Mucosa of rectum (tissue), 2 donors: Measurements from ENCODE around the gene ISLR2.

Experiments used
- H3K27ac ChIP-seq, 2 donors: one replicate each; pipeline ENCODE4 v1.7.0; 2013; ENCODE audit warnings: inconsistent platforms in 2 of 2, low read depth in 2 of 2, low read length in 2 of 2
- H3K27me3 ChIP-seq, 2 donors: one replicate each; pipeline ENCODE4 v1.7.0; 2013; ENCODE audit warnings: low read length in 2 of 2; ENCODE audit not compliant: control insufficient read depth in 2 of 2, insufficient read depth in 2 of 2
- H3K36me3 ChIP-seq, 2 donors: one replicate each; pipeline ENCODE4 v1.7.0; 2013; ENCODE audit warnings: low read length in 2 of 2; ENCODE audit not compliant: control insufficient read depth in 2 of 2, insufficient read depth in 2 of 2
- H3K4me1 ChIP-seq, 2 donors: one replicate each; pipeline ENCODE4 v1.7.0; 2013; ENCODE audit warnings: low read length in 2 of 2, mild to moderate bottlenecking in 1 of 2; ENCODE audit not compliant: control insufficient read depth in 2 of 2, insufficient read depth in 2 of 2
- H3K4me3 ChIP-seq, 2 donors: one replicate each; pipeline ENCODE4 v1.7.0; 2013; ENCODE audit warnings: low read length in 2 of 2
- H3K9ac ChIP-seq, 2 donors: one replicate each; pipeline ENCODE4 v1.7.0; 2013; ENCODE audit warnings: low read length in 2 of 2, low read depth in 1 of 2, mild to moderate bottlenecking in 1 of 2
- H3K9me3 ChIP-seq, 2 donors: one replicate each; pipeline ENCODE4 v1.7.0; 2013; ENCODE audit warnings: low read length in 2 of 2; ENCODE audit not compliant: control insufficient read depth in 2 of 2
- donor health status: healthy.
- donor health status: Normal muscosa, but diverticular disease.

Gene ISLR2

DNA sequence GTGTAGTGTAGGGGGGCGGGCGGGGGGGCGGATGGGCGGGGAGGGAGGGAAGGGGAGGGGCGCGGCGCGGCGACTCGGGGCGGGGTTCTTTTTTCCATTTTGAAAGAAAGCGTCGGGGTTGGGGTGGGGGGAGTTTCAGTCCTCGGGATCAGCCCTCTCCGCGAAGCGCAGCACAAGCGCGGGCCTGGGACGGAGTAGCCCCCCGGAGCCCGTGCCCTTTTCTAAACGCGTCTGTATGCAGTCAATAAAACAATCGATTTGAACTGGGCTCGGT is 6.1 kb downstream of the ISLR2 start:
- Histone ChIP-seq H3K27me3 (peaks cover 45 to 53% of the 10 kb centered on the region in 2 donors), H3K9ac (peak overlapping the region in 1 of 2 donors; percentile 20), H3K4me1 (peaks cover 4% of the 10 kb centered on the region in 2 donors), H3K36me3 (no peaks in the 10 kb centered on the region), H3K27ac (no peak overlapping the region), H3K4me3 (no peak overlapping the region), H3K9me3 (no peaks in the 10 kb centered on the region)

DNA sequence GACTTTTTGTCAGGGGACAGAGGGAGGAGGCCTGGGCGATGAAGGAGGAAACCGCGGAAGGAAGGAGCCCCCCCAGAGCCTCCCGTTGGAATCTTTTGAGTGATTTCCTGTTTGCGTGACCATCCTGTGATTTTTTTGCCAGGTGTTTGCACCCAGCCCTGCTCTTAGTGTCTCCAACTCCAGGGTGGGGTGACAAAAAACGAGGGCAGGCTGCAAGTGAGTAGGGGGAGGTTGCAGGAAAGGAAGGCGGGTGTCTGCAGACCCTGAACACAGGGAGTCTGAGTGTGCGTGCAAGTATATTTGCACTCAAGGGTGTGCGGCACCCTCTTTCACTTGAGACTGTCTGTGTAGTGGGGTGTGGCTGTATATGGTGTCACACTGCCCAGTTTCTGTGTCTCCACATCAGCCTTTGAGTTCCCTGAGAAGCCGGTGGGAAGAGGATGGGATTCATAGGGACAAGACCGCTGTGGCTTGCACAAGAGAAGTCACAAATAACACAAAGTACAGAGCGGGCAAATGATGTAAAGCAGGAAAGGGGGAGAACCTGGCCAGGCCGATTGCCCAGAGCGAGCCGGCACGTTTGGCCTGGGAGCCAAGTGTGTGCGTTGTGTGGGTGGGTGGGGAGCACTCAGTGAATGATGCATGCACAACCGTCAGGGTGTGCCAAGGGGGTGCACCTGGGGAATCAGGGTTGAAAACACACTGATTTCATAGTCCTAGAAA is 6.6 kb downstream of the ISLR2 start:
- Histone ChIP-seq H3K27me3 (peaks cover 41 to 48% of the 10 kb centered on the region in 2 donors), H3K9ac (peak overlapping the region in 1 of 2 donors; percentile 20), H3K4me1 (peaks cover 4% of the 10 kb centered on the region in 2 donors), H3K4me3 (no peak overlapping the region), H3K9me3 (no peaks in the 10 kb centered on the region), H3K36me3 (no peaks in the 10 kb centered on the region), H3K27ac (no peak overlapping the region)

DNA sequence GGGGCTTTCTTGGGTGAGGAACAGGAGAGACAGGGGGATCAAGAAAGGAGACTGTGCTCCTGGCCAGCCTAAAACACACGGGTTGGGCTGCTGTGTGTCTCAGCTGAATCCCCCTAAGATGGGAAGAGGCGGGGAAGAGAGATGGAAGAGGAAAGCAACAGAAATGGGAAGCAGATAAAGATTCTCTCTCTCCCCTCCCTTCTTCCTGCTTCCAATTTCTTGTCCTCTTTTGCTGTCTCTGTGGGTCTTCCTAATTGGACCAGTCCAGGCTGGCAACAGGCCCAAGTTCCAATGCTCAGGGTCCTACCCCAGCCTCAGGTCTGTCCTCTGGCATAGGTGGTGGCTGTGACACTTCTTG is 7.1 kb downstream of the ISLR2 start:
- Histone ChIP-seq H3K27me3 (peaks cover 37 to 44% of the 10 kb centered on the region in 2 donors), H3K9ac (no peak overlapping the region), H3K4me1 (peaks cover 4% of the 10 kb centered on the region in 2 donors), H3K27ac (no peak overlapping the region), H3K36me3 (no peaks in the 10 kb centered on the region), H3K4me3 (no peak overlapping the region), H3K9me3 (no peaks in the 10 kb centered on the region)

DNA sequence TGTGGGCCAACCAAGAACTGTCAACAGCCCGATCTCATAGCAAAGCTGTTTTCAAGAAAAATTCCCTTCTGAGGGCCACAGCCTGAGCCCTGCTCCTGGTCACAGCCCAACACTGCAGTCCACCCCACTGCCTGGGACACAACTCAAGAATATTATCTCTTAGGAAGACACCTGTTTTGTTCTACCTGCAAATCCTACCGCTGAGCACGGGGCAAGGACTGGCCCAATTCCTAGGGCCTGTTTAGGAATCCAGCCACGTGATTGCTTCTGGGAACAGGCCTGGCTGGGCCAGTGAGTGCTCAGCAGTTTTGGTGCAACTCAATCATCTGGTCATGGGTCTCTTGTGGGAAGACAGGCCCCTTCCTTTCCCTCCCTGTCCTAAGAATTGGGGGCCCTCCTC is 8.3 kb downstream of the ISLR2 start:
- Histone ChIP-seq H3K9ac (no peak overlapping the region), H3K4me3 (no peak overlapping the region), H3K36me3 (no peaks in the 10 kb centered on the region), H3K27me3 (peaks cover 33% of the 10 kb centered on the region in 2 donors), H3K9me3 (no peaks in the 10 kb centered on the region), H3K4me1 (peaks cover 4% of the 10 kb centered on the region in 2 donors), H3K27ac (no peak overlapping the region)

DNA sequence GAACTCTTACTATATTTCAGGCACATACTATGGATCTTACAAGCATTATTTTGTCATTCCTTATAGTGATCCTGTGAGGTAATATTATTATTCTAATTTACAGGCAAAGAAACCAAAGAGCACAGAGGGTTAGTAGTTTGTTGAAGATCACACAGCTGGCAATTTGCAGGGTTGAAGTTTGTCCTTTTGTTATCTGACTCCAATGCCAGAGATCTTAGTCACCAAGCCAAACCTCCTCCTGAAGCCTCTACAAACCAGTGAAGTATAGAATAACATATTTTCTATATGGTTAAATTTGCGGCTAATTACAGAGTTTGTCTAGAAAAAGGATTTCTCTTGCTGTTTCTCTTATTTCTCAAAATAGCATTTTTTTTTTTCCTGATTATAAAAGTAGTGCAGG is 11.2 kb downstream of the ISLR2 start:
- Histone ChIP-seq H3K27ac (no peak overlapping the region), H3K27me3 (peaks cover 16 to 22% of the 10 kb centered on the region in 2 donors), H3K9me3 (no peaks in the 10 kb centered on the region), H3K36me3 (no peaks in the 10 kb centered on the region), H3K9ac (no peak overlapping the region), H3K4me1 (peaks cover 4% of the 10 kb centered on the region in 2 donors), H3K4me3 (no peak overlapping the region)

DNA sequence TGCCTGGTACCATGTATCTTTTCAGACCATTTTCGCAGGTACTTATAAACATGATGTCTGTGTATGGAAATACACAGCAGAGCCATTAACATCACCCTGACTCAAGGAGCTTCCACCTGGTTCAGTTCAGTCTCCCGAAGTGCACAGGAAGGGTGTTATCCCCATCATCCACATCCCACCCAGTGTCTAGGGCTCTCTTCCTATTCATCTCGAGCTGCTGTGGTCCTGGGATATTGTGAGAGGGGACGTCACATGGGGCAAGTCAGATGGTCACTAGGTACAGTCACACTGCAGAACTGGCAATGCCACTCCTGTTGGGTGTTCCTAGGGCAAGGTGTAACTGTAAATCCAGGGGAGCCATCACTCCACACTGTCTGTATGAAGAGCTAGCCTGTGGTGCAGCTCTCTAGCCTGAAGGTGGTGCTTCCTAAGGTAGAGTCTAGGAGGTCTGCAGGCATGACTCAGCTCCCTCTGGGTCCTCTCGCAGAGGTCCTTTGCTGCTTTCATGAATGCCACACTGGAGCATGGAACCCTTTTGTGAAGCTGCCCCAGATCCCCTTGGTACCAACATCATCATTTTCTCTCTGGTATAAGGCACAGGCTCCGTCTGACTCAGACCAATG is 13.9 kb downstream of the ISLR2 start:
- no peak overlapping the region for H3K27ac ChIP-seq

DNA sequence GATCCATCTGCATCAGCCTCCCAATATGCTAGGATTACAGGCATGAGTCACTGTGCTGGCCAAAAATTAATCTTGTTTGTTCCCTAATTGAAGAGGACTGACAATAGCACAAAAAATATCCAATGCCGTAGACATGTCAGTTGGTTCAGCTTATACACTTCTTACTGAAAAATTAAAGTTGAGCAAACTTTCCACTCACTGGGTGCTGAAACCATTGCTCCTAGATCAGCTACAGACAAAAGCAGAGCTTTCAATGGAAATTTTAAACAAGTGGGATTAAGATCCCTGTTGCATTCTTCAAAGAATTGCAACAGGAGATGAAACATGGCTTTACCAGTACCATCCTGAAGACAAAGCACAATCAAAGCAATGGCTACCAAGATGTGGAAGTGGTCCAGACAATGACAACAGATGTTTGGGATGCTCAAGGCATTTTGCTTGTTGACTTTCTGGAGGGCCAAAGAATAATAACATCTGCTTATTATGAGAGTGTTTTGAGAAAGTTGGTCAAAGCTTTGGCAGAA is 16.0 kb downstream of the ISLR2 start:
- Histone ChIP-seq H3K9ac (no peak overlapping the region), H3K4me1 (no peaks in the 10 kb centered on the region), H3K27ac (no peak overlapping the region), H3K9me3 (no peaks in the 10 kb centered on the region), H3K27me3 (peaks cover 0 to 7% of the 10 kb centered on the region in 2 donors), H3K36me3 (no peaks in the 10 kb centered on the region), H3K4me3 (no peak overlapping the region)

More for the DNA sequence above, 13.9 kb downstream of the ISLR2 start:
- Histone ChIP-seq H3K36me3 (no peaks in the 10 kb centered on the region), H3K4me3 (no peak overlapping the region), H3K9ac (no peak overlapping the region), H3K27me3 (peaks cover 0 to 7% of the 10 kb centered on the region in 2 donors), H3K9me3 (no peaks in the 10 kb centered on the region), H3K4me1 (no peaks in the 10 kb centered on the region)

DNA sequence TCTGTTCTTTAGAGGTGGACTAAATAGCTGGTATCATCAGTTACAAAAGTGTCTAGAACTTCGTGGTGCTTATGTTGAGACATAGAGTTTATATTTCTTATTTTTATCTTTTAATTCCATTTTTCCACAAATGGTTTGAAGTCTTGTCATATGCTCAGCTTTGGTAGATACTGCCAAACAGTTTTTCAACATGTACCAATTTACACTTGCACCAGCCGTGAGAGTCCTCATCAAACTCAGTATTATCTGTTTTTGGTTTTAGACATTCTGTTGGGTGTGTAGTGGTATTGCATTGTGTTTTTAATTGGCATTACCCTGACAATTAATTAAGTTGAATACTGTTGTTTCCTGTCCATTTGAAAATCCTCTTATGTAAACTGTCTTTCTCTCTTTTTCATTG is 16.7 kb downstream of the ISLR2 start:
- Histone ChIP-seq H3K9me3 (no peaks in the 10 kb centered on the region), H3K27ac (no peak overlapping the region), H3K4me3 (no peak overlapping the region), H3K4me1 (no peaks in the 10 kb centered on the region), H3K27me3 (peaks cover 0 to 5% of the 10 kb centered on the region in 2 donors), H3K36me3 (no peaks in the 10 kb centered on the region), H3K9ac (no peak overlapping the region)

DNA sequence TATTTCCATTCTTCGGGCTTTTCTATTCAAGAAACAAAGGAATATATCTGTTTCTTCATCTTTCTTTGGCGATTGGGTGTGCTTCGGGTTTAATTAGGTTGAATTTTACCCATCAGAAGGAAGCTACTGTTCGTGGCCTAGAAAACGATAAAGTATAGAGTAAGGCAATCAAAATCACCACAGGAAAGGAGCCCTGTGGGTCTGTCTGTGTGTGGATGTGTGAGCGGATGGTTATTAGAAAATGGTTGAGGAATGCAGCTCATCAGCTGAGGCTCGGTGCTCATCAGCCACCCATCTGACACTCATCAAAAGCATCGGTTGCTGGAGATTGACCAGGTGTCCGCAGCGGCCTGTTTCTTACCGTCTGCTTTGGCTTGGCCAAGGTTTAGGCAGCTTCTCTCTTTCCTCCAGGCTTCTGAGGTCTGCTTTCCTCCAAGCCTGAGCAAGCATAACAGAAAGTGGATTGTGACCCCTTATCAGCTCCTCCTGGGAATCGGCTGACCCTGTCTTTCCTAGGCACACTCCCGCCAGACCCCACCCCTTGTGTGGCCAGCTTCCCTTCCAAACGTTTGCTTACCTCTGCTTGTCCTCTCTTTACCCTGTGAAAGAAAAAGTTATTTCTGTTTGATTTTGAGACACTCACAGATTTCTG is 25.5 kb downstream of the ISLR2 start:
- Histone ChIP-seq H3K36me3 (no peaks in the 10 kb centered on the region), H3K4me1 (no peaks in the 10 kb centered on the region), H3K4me3 (no peak overlapping the region), H3K27me3 (no peaks in the 10 kb centered on the region), H3K9ac (no peak overlapping the region), H3K27ac (no peak overlapping the region), H3K9me3 (no peaks in the 10 kb centered on the region)

DNA sequence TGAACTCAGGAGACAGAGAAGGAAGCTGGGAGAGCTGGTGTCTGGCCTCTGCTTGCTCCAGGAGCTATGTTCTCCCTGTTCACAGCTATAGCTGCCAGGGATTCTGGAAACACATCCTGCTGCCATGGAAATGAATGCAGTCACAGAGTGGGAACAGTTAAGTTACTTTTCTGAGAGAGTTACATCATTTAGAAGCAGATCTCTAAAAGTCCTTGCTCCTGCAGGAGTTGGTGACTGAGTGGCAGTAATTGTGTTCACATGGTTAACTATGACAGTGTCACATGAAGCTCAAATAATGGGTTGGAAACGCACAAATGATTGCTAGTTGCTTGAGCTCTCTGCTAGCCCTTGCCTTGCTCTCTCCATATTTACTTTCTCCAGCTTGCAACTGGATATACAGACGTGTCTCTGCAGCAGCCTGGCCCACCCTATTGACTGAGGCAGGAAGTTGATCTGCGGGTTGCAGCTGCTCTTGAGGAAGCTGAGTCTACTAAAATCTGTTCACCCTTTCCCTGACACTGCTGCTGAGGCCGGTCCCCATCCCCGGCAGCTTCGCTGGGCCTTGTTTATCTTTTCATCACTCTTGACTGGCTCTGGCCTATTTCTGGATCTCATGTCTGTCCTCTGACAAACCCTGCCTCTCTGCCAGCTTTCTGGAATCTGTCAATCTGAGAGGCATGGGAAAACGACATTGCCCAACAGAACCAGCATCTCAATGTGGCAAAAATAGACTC is 26.5 kb downstream of the ISLR2 start:
- Histone ChIP-seq H3K27me3 (no peaks in the 10 kb centered on the region), H3K9me3 (no peaks in the 10 kb centered on the region), H3K9ac (no peak overlapping the region), H3K4me3 (no peak overlapping the region), H3K36me3 (no peaks in the 10 kb centered on the region), H3K4me1 (no peaks in the 10 kb centered on the region), H3K27ac (no peak overlapping the region)
